Measurements from ENCODE around the gene SPON1. TPM values are rescaled to one million over a fixed set of nuclear protein-coding genes. Genes with fewer than 3 reads are reported as not detected.
A peak's percentile ranks its signal among the peaks of the same experiment; 100 is the strongest.

SPON1 gene
- total and polyA plus RNA-seq, 2 of the 8 experiments (the other 6 are each of a cell fraction or from before 2014, with no cell fraction given), result 1.5 to 5.4 TPM

DNA sequence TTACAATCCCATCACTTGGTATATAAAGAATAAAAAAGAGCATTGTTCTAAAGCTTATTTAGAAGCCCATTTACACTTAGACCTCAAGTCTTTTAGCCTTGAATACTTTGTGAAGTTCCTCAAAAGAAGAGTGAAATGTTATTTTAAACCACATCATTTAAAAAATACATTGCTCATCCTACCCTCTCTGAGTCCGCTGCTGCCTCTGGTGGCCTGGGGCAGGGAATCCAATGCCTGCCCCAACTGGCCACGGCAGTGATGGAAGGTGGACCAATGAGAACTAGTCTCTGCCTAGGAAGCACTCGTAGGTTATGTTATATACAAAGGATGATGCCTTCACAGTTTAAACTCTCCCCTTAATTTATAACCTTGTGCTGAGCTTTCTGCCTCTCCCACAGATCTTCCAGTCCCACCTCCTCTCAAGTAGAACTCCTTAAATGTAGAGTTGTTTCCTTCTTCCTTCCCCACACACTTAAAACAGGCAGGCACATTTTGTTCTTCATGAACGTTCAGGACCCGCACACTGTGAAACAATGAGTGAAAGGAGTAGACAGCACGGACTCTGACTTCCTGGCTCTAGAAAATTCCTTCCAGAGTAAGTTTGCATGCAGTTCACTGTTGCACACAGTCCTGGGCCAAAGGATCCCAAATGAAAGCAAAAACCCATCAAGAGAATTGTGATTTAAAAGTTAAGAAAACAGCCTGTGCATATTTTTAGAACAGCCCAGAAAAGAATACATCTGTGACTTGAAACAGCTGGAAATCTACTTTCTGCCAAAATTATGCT, 228.7 kb downstream of the SPON1 start:
- POLR2A ChIA-PET (ENCODE audit: partially characterized antibody), result no interaction called here
- Histone ChIP-seq H3K79me2 (ENCODE audit: control insufficient read depth in 1 of 2, insufficient read depth in 2 of 2, low read length in 2 of 2) (no peaks in the 10 kb centered on the region), H2BK12ac (ENCODE audit: low read depth, low read length) (no peak overlapping the region), H3K27me3 (replicated peaks in 1 of 4; ENCODE audit: control insufficient read depth in 3 of 4, extremely low read depth in 1 of 4, insufficient read depth in 3 of 4, low read length in 3 of 4) (no peaks in the 10 kb centered on the region), H4K5ac (ENCODE audit: insufficient read length, low read depth, low read length) (no peak overlapping the region), H3K4me1 (replicated peaks in 1 of 4; ENCODE audit: control insufficient read depth in 3 of 4, insufficient read depth in 4 of 4, low read length in 3 of 4) (peaks cover 0 to 3% (median 0%) of the 10 kb centered on the region in 4 experiments; a peak in 2 of 7 replicates), H3K79me1 (ENCODE audit: low read depth, low read length) (no peaks in the 10 kb centered on the region), H3K23me2 (ENCODE audit: low read depth, low read length) (no peaks in the 10 kb centered on the region), H4K8ac (ENCODE audit: extremely low read depth, insufficient read depth, low read length) (no peak overlapping the region), H4K20me1 (replicated peaks in 1 of 2; ENCODE audit: control insufficient read depth in 1 of 2, insufficient read depth in 2 of 2, low read length in 2 of 2) (no peaks in the 10 kb centered on the region), H3K14ac (ENCODE audit: insufficient read length) (no peak overlapping the region), H2BK20ac (ENCODE audit: low read length) (no peak overlapping the region), H3K4me3 (ENCODE audit: extremely low read depth in 1 of 4, insufficient read depth in 2 of 4, low read depth in 3 of 4, low read length in 4 of 4) (no peak overlapping the region), H3K4ac (replicated peaks; ENCODE audit: insufficient read length, low read depth, low read length) (no peak overlapping the region), H2BK5ac (ENCODE audit: low read depth, low read length) (no peak overlapping the region), H2BK15ac (ENCODE audit: low read length) (no peak overlapping the region), H3K23ac (ENCODE audit: insufficient read length) (no peak overlapping the region), H2AFZ (ENCODE audit: low read length) (no peak overlapping the region), H4K91ac (replicated peaks; ENCODE audit: insufficient read length, low read length) (no peak overlapping the region), H3K9me3 (ENCODE audit: insufficient read depth in 2 of 2, low read depth in 1 of 2, low read length in 1 of 2) (no peaks in the 10 kb centered on the region), H2AK5ac (ENCODE audit: low read depth, low read length) (no peak overlapping the region), H3K27ac (ENCODE audit: low read depth, low read length) (no peak overlapping the region), H3K9ac (replicated peaks in 1 of 4; ENCODE audit: extremely low read depth in 1 of 4, low read depth in 3 of 4, low read length in 3 of 4) (no peak overlapping the region), H3K18ac (ENCODE audit: extremely low read depth, low read length) (no peak overlapping the region), H3K4me2 (ENCODE audit: insufficient read depth in 1 of 2, low read depth in 2 of 2, low read length in 2 of 2) (no peak overlapping the region), H3K36me3 (ENCODE audit: control insufficient read depth in 2 of 4, insufficient read depth in 4 of 4, low read length in 3 of 4) (no peaks in the 10 kb centered on the region), H3K56ac (replicated peaks; ENCODE audit: insufficient read length, low read depth, low read length) (no peak overlapping the region), H2BK120ac (replicated peaks; ENCODE audit: low read depth, low read length) (no peak overlapping the region)
- no peak for TF ChIP-seq HDAC6 (IDR thresholded peaks at IDR 0.05; ENCODE audit: low read depth, low read length)
- TF ChIP-seq, protein P1, sequence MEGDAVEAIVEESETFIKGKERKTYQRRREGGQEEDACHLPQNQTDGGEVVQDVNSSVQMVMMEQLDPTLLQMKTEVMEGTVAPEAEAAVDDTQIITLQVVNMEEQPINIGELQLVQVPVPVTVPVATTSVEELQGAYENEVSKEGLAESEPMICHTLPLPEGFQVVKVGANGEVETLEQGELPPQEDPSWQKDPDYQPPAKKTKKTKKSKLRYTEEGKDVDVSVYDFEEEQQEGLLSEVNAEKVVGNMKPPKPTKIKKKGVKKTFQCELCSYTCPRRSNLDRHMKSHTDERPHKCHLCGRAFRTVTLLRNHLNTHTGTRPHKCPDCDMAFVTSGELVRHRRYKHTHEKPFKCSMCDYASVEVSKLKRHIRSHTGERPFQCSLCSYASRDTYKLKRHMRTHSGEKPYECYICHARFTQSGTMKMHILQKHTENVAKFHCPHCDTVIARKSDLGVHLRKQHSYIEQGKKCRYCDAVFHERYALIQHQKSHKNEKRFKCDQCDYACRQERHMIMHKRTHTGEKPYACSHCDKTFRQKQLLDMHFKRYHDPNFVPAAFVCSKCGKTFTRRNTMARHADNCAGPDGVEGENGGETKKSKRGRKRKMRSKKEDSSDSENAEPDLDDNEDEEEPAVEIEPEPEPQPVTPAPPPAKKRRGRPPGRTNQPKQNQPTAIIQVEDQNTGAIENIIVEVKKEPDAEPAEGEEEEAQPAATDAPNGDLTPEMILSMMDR (IDR thresholded peaks at IDR 0.05; ENCODE audit: control extremely low read depth in 1 of 3, insufficient read depth in 1 of 3, low read depth in 1 of 3, low read length in 3 of 3), result peak; percentile 20 to 44 (median 26); a peak in 3 of 4 replicates
- FAIRE-seq (no peak), DNase-seq (ENCODE audit: low read depth in 1 of 2, low spot score in 2 of 2) (no peak)
- WGBS, 2 experiments (ENCODE audit: extremely low coverage in 1 of 2, insufficient coverage in 1 of 2, insufficient read length in 1 of 2, insufficient replicate concordance in 2 of 2, low coverage in 1 of 2, low lambda C conversion rate in 2 of 2, missing lambda C conversion rate in 1 of 2), result 84% methylated on average over 6 of the region's 6 CpGs; no CpG with 5 or more reads in 1 of the 2 experiments
- CTCF ChIA-PET (ENCODE audit: partially characterized antibody), result interaction anchor here (1.0 to 1.4 kb wide), 5 partner anchors 8 to 249 kb away, joined by 3 to 4 read pairs (median 3); no protein-coding TSS in a partner anchor
